HG02642 (cell line): ENCODE data around the gene FOSL1.
A peak's percentile ranks its signal among the peaks of the same experiment; 100 is the strongest.

Source experiments
- ATAC-seq: cut with Tn5 transposase; IDR thresholded peaks from one replicate; pipeline ENCODE4 v1.9.1; 2021; ENCODE audit warnings: mild to moderate bottlenecking; ENCODE audit not compliant: unreplicated experiment, poor library complexity

Gene FOSL1

GRCh38 chr11:65920372-65920802 lies 20.2 kb upstream of the FOSL1 start:
- no peak for ATAC-seq

GRCh38 chr11:65919573-65920371 lies 19.6 kb upstream of the FOSL1 start:
- ATAC-seq: peak; percentile 50

GRCh38 chr11:65919141-65919572 lies 19.0 kb upstream of the FOSL1 start, which contains the start of gene DRAP1:
Gene DRAP1 (plus strand): TSS chr11:65919426. CDS start chr11:65919502, 76 bp downstream.
- peak; percentile 84 for ATAC-seq

GRCh38 chr11:65918211-65919140 lies 18.3 kb upstream of the FOSL1 start, which contains the start of gene C11orf68:
Gene C11orf68 (minus strand): TSS chr11:65919062. CDS start chr11:65919031, 31 bp downstream.
- ATAC-seq: peak; percentile 58

DNA sequence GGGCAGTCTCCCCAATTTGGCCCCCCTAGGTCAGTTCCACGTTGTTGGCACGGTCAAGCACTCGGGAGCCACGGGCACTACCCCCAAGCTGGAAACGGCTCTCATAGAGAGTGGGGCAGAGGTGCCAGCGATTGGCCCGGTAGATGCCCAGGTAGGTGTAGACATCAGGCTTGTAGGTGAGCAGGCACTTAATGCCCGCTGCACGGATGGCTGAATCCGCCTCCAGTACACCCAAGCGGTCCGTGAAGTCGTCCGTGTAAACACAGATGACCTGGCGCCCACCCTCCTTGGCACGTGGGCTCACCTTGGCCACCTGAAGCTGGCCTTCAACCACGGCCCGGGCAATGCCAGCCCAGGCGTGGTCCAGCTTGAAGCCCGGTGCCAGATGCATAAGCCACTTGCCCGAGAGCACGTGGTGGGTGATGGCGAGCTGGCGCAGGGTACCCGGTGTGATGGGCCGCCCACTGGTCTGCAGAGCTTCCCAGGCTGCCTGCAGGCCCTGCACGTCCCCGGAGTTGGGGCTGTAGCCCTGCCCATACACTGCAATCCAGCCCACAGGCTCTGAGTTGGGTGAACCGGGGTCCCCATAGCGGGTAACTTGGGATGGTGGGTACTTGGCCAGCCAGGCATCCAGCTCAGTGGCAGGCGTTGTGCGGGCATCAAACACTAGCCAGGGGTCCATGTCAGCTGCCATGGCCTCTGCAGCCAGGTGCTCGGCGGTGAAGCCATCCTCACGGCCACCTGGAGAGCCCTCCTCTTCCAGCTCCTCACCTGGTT lies 17.4 kb upstream of the FOSL1 start:
- no peak for ATAC-seq

GRCh38 chr11:65917077-65917433 lies 16.9 kb upstream of the FOSL1 start:
- no peak for ATAC-seq

- ATAC-seq: no peak
Observed at GRCh38 chr11:65916391-65916790, 16.2 kb upstream of the FOSL1 start.

GRCh38 chr11:65915821-65916251 lies 15.6 kb upstream of the FOSL1 start:
- no peak for ATAC-seq

- ATAC-seq: no peak
Observed at GRCh38 chr11:65915101-65915820, 15.1 kb upstream of the FOSL1 start.

- ATAC-seq: no peak
Observed at GRCh38 chr11:65912845-65913244, 12.7 kb upstream of the FOSL1 start.

DNA sequence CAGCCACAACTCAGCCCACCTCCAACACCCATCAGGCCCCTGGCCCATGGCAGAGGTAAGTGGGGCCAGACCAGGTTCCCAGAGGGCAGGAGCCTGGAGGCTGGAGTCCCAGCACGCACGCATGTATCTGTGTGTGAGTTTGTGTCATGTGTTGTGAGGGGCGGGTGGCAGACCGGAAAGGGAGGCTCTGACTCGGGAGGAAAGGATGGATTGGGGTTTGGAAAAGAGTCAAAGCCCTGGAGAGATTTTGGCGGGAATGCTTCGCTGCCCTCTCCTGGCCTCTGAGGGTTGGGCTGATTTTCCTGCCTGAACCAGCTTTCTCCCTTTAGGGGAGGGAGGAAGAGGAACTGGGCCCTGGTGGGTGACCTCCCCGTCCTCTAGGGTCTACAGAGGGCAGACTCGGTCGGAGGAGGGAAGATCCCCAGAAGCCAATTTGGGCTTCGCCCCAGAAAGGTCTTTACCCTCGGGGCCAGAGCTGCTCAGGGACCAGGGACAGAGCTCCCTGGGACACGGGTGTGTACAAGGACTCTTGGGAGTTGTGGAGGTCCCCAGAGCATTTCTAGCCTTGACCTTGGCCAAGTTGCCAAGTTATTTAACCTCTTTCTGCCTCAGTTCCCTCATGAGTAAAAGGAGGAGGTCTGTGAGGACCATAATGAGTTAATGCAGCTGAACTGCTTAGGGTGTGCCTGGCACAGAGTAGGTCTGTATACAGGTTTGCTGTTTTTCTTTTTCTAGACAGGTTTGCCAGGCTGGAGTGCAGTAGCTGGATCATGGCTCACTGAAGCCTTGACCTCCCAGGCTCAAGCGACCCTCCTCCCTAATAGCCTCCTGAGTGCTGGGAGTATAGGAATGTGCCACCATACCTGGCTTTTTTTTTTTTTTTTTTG lies 11.7 kb upstream of the FOSL1 start:
- ATAC-seq: no peak

DNA sequence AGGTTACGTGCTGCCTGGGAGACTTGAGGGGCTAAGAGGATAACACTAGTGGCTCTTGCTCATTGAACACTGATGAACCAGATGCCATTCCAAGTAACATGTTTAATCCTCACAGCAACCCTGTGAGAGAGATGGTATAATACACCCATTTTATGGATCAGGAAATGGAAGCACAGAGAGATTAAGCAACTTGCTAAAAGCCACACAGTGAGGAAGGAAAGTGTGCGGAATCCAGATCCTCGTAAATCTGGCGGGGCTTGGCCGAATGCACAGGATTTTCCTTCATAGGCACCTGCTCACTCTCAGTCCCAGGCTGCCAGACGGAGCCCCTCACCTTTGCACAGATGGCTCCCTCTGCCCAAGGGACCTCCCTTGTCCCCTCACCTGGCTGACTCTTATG lies 7.7 kb upstream of the FOSL1 start:
- no peak for ATAC-seq

GRCh38 chr11:65906602-65907001 lies 6.4 kb upstream of the FOSL1 start:
- no peak for ATAC-seq

DNA sequence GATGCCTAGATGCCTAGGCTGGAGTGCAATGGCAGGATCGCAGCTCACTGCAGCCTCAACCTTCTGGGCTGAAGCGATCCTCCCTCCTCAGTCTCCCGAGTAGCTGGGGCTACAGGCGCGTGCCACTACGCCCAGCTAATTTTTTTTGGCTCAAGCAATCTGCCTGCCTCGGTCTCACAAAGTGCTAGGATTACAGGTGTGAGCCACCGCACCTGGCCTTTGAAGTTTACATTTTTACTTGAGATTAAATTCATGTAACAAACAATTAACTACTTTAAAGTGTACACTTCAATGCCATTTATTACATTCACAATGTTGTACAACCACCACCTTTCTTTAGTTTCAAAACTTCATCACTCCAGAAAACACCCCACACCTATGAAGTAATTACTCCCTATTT lies 3.5 kb upstream of the FOSL1 start:
- ATAC-seq: no peak

- no peak for ATAC-seq
Observed at GRCh38 chr11:65903068-65903481, 2.9 kb upstream of the FOSL1 start.

- no peak for ATAC-seq
Observed at GRCh38 chr11:65900899-65901180, 652 bp upstream of the FOSL1 start.

- ATAC-seq: peak; percentile 1
Observed at GRCh38 chr11:65899356-65900124, 648 bp downstream of the FOSL1 start.
